Hepatocyte (in vitro differentiated cells): ENCODE results near the gene KCNK17. TPM values are rescaled to one million over a fixed set of nuclear protein-coding genes. Genes with fewer than 3 reads are reported as not detected.

Experiments used
- DNase-seq: peaks from one replicate; pipeline ENCODE4 v3.0.0-alpha.2; 2016; ENCODE audit warnings: low spot score
- H2AFZ ChIP-seq: fragments of 200-600 bp; sonication (generic); 2 replicates; pipeline ENCODE4 v1.6.0; 2016; ENCODE audit warnings: antibody characterized with exemption, mild to moderate bottlenecking
- H3K27ac ChIP-seq: fragments of 200-600 bp; sonication (generic); 2 replicates; pipeline ENCODE4 v1.5.1; 2016; ENCODE audit warnings: mild to moderate bottlenecking
- H3K27me3 ChIP-seq: fragments of 200-600 bp; sonication (generic); 2 replicates; pipeline ENCODE4 v1.6.1; 2016
- H3K36me3 ChIP-seq: fragments of 200-600 bp; sonication (generic); replicated peaks from 2 replicates; pipeline ENCODE4 v1.5.1; 2016; ENCODE audit warnings: low read depth; ENCODE audit not compliant: insufficient read depth
- H3K4me1 ChIP-seq: fragments of 200-600 bp; sonication (generic); 2 replicates; pipeline ENCODE4 v1.5.1; 2016; ENCODE audit warnings: mild to moderate bottlenecking, moderate library complexity; ENCODE audit not compliant: insufficient read depth
- H3K4me2 ChIP-seq: fragments of 200-600 bp; sonication (generic); 2 replicates; pipeline ENCODE4 v1.6.0; 2016
- H3K4me3 ChIP-seq: fragments of 200-600 bp; sonication (generic); 2 replicates; pipeline ENCODE4 v1.5.1; 2016; ENCODE audit warnings: mild to moderate bottlenecking
- H3K79me2 ChIP-seq: fragments of 200-600 bp; sonication (generic); 2 replicates; pipeline ENCODE4 v1.6.0; 2017; ENCODE audit warnings: mild to moderate bottlenecking
- H3K9me2 ChIP-seq: fragments of 200-600 bp; sonication (generic); replicated peaks from 2 replicates; pipeline ENCODE4 v1.6.0; 2017; ENCODE audit warnings: mild to moderate bottlenecking; ENCODE audit not compliant: insufficient read depth
- H3K9me3 ChIP-seq: fragments of 200-600 bp; sonication (generic); 2 replicates; pipeline ENCODE4 v1.5.1; 2016; ENCODE audit warnings: low read depth, mild to moderate bottlenecking
- H4K20me1 ChIP-seq: fragments of 200-600 bp; sonication (generic); 2 replicates; pipeline ENCODE4 v1.6.0; 2016; ENCODE audit warnings: mild to moderate bottlenecking; ENCODE audit not compliant: insufficient read depth, poor library complexity, severe bottlenecking
- EZH2 ChIP-seq: fragments of 200-600 bp; sonication (generic); IDR thresholded peaks from 2 replicates; pipeline ENCODE4 v1.6.1; 2016; ENCODE audit warnings: antibody characterized with exemption, mild to moderate bottlenecking, borderline replicate concordance
- EZH2phosphoT487 ChIP-seq: fragments of 200-600 bp; sonication (generic); IDR thresholded peaks from one replicate; pipeline ENCODE4 v1.6.1; 2018; ENCODE audit warnings: antibody characterized with exemption, mild to moderate bottlenecking, low read depth, moderate library complexity; ENCODE audit not compliant: unreplicated experiment, severe bottlenecking
- WGBS: methylation state at CpG from one replicate; pipeline ENCODE4 v1.1.6; 2016; ENCODE audit warnings: low lambda C conversion rate; ENCODE audit errors: missing lambda C conversion rate; 5-methylcytosine and 5-hydroxymethylcytosine counted together
- polyA plus RNA-seq: library from polyadenylated mRNA; unstranded; fragments of >200 nt; fragmentation: Nextera tagmentation; extraction: Ambion mirVana; gene quantifications from 2 replicates; pipeline ENCODE4 v1.2.1, GENCODE V29; 2016
- total RNA-seq: library from RNA; depleted of rRNA; stranded (reverse); fragments of >200 nt; gene quantifications from 2 replicates; pipeline ENCODE4 v1.2.3, GENCODE V29; 2014
- TF ChIP-seq, protein P1 (sequence below): fragments of 200-600 bp; sonication (generic); IDR thresholded peaks from 2 replicates; pipeline ENCODE4 v1.5.1; 2016; ENCODE audit warnings: antibody characterized with exemption, mild to moderate bottlenecking; ENCODE audit not compliant: poor library complexity

The KCNK17 gene
- total and polyA plus RNA-seq, 2 experiments from 2014 or later = not detected

DNA sequence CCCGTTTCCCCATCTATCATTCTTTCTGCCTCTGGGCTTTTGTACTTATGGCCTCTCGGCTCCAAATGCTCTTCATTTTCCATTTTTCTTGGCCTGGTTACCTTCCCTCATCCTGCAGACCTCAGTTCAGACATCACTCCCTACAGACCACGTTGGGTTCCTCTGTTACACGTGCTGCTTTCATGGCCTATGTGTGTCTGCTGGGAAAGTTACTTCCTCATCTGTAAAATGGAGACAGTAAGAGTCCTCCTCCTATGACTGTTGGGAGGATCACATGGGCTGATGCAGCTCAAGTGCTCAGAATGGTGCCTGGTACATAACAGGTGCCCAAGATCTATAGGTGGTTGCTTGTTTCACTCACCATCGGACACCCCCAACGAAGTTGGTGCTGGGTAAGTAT, 13.5 kb downstream of the KCNK17 start:
- no peak overlapping the region for H2AFZ ChIP-seq
- no peaks in the 10 kb centered on the region for H3K9me3 ChIP-seq
- H3K27ac ChIP-seq = no peak overlapping the region
- no peaks in the 10 kb centered on the region for H3K9me2 ChIP-seq
- H3K27me3 ChIP-seq = no peaks in the 10 kb centered on the region
- H3K79me2 ChIP-seq = no peaks in the 10 kb centered on the region
- no peaks in the 10 kb centered on the region for H4K20me1 ChIP-seq
- H3K4me2 ChIP-seq = no peak overlapping the region
- no peaks in the 10 kb centered on the region for H3K36me3 ChIP-seq
- H3K4me1 ChIP-seq = no peaks in the 10 kb centered on the region
- TF ChIP-seq EZH2phosphoT487 (no peak), EZH2 (no peak)
- TF ChIP-seq, protein P1, sequence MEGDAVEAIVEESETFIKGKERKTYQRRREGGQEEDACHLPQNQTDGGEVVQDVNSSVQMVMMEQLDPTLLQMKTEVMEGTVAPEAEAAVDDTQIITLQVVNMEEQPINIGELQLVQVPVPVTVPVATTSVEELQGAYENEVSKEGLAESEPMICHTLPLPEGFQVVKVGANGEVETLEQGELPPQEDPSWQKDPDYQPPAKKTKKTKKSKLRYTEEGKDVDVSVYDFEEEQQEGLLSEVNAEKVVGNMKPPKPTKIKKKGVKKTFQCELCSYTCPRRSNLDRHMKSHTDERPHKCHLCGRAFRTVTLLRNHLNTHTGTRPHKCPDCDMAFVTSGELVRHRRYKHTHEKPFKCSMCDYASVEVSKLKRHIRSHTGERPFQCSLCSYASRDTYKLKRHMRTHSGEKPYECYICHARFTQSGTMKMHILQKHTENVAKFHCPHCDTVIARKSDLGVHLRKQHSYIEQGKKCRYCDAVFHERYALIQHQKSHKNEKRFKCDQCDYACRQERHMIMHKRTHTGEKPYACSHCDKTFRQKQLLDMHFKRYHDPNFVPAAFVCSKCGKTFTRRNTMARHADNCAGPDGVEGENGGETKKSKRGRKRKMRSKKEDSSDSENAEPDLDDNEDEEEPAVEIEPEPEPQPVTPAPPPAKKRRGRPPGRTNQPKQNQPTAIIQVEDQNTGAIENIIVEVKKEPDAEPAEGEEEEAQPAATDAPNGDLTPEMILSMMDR = no peak
- no peak overlapping the region for H3K4me3 ChIP-seq
- 92% methylated on average over 6 of the region's 6 CpGs for WGBS
- DNase-seq = no peak

DNA sequence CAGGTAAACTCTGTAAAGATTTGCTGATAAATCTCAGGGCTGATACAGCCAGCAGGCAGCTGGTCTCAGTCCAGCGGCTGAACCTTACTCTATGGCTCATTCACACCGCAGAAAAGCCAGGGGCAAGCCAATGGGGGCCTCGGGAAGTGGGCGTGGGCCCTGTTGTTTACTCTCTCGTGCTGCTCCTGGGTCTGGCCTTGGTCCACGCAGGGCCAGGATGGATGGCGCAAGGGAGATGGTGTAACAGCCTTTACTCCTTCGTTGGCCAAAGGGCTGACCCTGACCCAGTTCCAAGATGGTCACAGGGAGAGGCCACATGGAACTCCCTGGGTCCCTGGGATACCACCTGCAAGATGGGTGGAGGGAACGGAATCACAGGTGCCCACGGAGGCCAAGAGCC, 16.2 kb downstream of the KCNK17 start:
- Histone ChIP-seq H3K27ac (no peak overlapping the region), H3K79me2 (no peaks in the 10 kb centered on the region), H3K9me2 (no peaks in the 10 kb centered on the region), H4K20me1 (no peaks in the 10 kb centered on the region), H3K36me3 (no peaks in the 10 kb centered on the region), H3K27me3 (peaks cover 2% of the 10 kb centered on the region), H3K4me3 (no peak overlapping the region), H3K4me1 (no peaks in the 10 kb centered on the region), H2AFZ (no peak overlapping the region), H3K9me3 (no peaks in the 10 kb centered on the region), H3K4me2 (no peak overlapping the region)
- WGBS = 65% methylated on average over 10 of the region's 10 CpGs
- peak; percentile 53 for DNase-seq
- TF ChIP-seq EZH2phosphoT487 (no peak), EZH2 (no peak)
- TF ChIP-seq, protein P1 = no peak

DNA sequence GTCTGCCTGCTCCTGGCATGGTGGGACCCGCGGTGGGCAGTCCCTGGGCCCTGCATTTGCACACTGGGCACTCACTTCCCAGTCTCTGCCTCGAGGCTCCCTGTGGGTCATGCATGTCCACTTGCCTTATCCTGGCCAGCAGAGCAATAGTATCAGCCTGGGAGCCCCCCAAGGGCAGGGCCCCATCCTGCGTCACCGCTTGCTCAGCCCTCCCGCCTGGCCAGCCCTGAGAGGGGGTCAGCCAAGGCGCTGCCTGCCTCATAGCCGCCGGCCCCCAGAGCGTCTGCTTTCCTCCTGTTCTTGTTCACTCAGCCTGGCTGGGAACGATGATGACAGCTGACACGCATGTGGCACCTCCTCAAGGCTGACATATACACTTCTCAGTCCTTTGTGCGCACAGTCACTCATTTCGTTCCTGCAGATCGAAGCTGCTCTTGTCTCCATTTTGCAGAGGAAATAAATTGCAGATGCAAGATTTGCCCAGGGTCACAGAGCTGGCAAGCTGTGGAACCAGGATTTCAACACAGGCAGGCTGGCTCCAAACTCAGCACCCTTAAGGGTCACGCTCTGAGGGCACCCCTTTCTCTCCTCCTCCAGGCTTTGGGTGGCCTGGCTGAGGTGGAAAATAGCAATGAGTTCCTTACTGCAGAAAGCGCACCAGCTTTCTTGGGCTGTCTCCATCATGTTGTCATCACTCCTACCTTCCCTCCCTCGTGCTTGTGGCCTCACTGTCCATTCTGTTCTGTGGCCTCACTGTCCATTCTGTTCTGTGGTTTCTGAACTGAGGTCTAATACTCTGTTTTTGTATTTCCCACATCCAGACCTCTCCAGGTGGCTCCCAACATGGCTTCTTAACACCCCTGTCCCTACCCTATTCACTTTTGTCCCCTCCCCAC, 17.2 kb downstream of the KCNK17 start:
- Histone ChIP-seq H3K36me3 (no peaks in the 10 kb centered on the region), H3K4me2 (no peak overlapping the region), H3K4me1 (no peaks in the 10 kb centered on the region), H3K27ac (no peak overlapping the region), H3K79me2 (no peaks in the 10 kb centered on the region), H2AFZ (no peak overlapping the region), H3K9me3 (no peaks in the 10 kb centered on the region), H3K4me3 (no peak overlapping the region), H3K27me3 (peaks cover 2% of the 10 kb centered on the region), H3K9me2 (no peaks in the 10 kb centered on the region), H4K20me1 (no peaks in the 10 kb centered on the region)
- no peak for DNase-seq
- 84% methylated on average over 18 of the region's 18 CpGs for WGBS
- TF ChIP-seq EZH2phosphoT487 (no peak), EZH2 (no peak)
- TF ChIP-seq, protein P1 = no peak
